OCI-LY7 (cell line): ENCODE measurements around the gene TLL2.

Experiments
- EZH2phosphoT487 ChIP-seq: fragments of 200-600 bp; sonication (generic); IDR thresholded peaks from 2 replicates; pipeline ENCODE4 v1.6.1; 2018; ENCODE audit warnings: low read depth, borderline replicate concordance, mild to moderate bottlenecking, mixed run types, antibody characterized with exemption, low read length, moderate library complexity, mixed read lengths
- TF ChIP-seq, protein P1 (sequence below): fragments of 200-600 bp; sonication (generic); conservative IDR thresholded peaks from 2 replicates; pipeline ENCODE4 v1.5.1; 2014; ENCODE audit warnings: mild to moderate bottlenecking, antibody characterized with exemption, low read length, moderate library complexity, mixed read lengths

DNA sequence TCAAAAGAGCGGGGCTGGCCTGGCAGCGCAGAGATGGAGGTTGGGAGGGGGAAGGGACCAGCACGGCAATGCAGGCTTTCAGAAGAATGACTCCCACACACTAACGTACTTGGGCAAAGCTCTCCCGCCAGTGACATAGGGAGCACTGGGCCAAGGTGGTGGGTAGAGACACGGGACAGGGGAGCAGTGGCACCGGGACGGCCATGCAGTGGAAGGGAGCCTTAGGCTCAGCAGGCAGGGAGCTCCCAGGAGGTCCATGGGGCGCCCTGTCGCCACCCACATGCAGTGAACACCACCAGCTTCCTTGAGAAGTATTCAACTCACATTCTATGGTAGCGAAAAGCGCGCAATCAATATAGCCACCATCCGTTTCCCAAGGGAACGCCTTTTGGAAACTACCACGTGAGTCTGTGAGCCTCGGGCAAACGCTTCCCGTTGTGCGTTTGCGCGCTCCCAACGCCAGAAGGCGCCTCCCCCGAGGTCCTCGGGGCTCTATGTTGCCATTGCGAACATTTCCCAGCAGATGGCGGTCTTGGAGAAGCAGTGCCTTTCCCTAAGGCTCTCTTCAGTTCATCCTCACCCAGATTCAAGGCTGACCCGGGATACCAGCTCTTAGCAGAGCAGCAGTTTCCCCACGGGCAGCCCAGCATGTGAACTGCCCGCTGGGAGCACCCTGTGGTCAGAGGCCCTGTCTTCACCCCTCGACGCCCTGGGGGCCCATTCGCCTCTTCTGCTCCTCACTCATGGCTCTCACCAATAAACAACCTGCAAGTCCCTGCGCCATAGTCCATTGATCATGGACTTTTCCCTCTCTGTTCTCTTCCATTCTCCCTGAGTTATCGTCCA is 138.5 kb downstream of the TLL2 start:
- TF ChIP-seq, protein P1, sequence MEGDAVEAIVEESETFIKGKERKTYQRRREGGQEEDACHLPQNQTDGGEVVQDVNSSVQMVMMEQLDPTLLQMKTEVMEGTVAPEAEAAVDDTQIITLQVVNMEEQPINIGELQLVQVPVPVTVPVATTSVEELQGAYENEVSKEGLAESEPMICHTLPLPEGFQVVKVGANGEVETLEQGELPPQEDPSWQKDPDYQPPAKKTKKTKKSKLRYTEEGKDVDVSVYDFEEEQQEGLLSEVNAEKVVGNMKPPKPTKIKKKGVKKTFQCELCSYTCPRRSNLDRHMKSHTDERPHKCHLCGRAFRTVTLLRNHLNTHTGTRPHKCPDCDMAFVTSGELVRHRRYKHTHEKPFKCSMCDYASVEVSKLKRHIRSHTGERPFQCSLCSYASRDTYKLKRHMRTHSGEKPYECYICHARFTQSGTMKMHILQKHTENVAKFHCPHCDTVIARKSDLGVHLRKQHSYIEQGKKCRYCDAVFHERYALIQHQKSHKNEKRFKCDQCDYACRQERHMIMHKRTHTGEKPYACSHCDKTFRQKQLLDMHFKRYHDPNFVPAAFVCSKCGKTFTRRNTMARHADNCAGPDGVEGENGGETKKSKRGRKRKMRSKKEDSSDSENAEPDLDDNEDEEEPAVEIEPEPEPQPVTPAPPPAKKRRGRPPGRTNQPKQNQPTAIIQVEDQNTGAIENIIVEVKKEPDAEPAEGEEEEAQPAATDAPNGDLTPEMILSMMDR = peak; percentile 94
- TF ChIP-seq EZH2phosphoT487 = no peak
